H9 (cell line): ENCODE results near the gene PDE3B. TPM values are rescaled to one million over a fixed set of nuclear protein-coding genes. Genes with fewer than 3 reads are reported as not detected.
A peak's percentile ranks its signal among the peaks of the same experiment; 100 is the strongest.

Experiments
- DNase-seq: peaks from one replicate; pipeline ENCODE4 v3.0.0-alpha.2; 2017
- H2AFZ ChIP-seq: one replicate; pipeline ENCODE4 v1.6.1; 2013; ENCODE audit warnings: mild to moderate bottlenecking, low read length, control low read depth, moderate library complexity
- H2AK5ac ChIP-seq: 2 replicates; pipeline ENCODE4 v1.6.1; 2013; ENCODE audit warnings: low read length, control low read depth, mixed read lengths; ENCODE audit not compliant: insufficient read length
- H2BK120ac ChIP-seq: one replicate; pipeline ENCODE4 v1.6.1; 2013; ENCODE audit warnings: low read depth, mild to moderate bottlenecking, low read length, control low read depth, inconsistent platforms; ENCODE audit not compliant: poor library complexity, severe bottlenecking
- H2BK12ac ChIP-seq: 2 replicates; pipeline ENCODE4 v1.6.1; 2013; ENCODE audit warnings: low read length, control low read depth, mixed read lengths, low read depth; ENCODE audit not compliant: insufficient read length
- H2BK15ac ChIP-seq: 2 replicates; pipeline ENCODE4 v1.6.1; 2013; ENCODE audit warnings: low read depth, low read length, control low read depth
- H2BK20ac ChIP-seq: one replicate; pipeline ENCODE4 v1.6.1; 2013; ENCODE audit warnings: low read depth, mild to moderate bottlenecking, low read length, control low read depth, inconsistent platforms; ENCODE audit not compliant: poor library complexity, severe bottlenecking
- H2BK5ac ChIP-seq: 2 replicates; pipeline ENCODE4 v1.6.1; 2013; ENCODE audit warnings: low read length, control low read depth, mixed read lengths; ENCODE audit not compliant: insufficient read length
- H3K14ac ChIP-seq: 2 replicates; pipeline ENCODE4 v1.6.1; 2013; ENCODE audit warnings: low read length, control low read depth; ENCODE audit not compliant: insufficient read depth
- H3K18ac ChIP-seq: 2 replicates; pipeline ENCODE4 v1.6.1; 2013; ENCODE audit warnings: low read depth, mild to moderate bottlenecking, mixed read lengths, low read length, control low read depth; ENCODE audit not compliant: insufficient read length
- H3K23ac ChIP-seq: 2 replicates; pipeline ENCODE4 v1.6.1; 2013; ENCODE audit warnings: low read length, control low read depth, mixed read lengths, low read depth; ENCODE audit not compliant: insufficient read length
- H3K23me2 ChIP-seq: 2 replicates; pipeline ENCODE4 v1.6.1; 2013; ENCODE audit warnings: low read depth, mild to moderate bottlenecking, mixed read lengths, low read length, control low read depth; ENCODE audit not compliant: insufficient read length, poor library complexity, severe bottlenecking
- H3K27ac ChIP-seq: 2 replicates; pipeline ENCODE4 v1.5.1; 2013; ENCODE audit warnings: low read length, control low read depth, mixed read lengths, low read depth; ENCODE audit not compliant: insufficient read length
- H3K27me3 ChIP-seq: 2 replicates; pipeline ENCODE4 v1.6.1; 2013; ENCODE audit warnings: low read length, control low read depth, inconsistent platforms; ENCODE audit not compliant: insufficient read depth
- H3K4ac ChIP-seq: 2 replicates; pipeline ENCODE4 v1.6.1; 2013; ENCODE audit warnings: low read depth, mild to moderate bottlenecking, control low read depth, inconsistent platforms, low read length, moderate library complexity
- H3K4me1 ChIP-seq: 2 replicates; pipeline ENCODE4 v1.6.1; 2013; ENCODE audit warnings: low read length, control low read depth, inconsistent platforms; ENCODE audit not compliant: insufficient read depth
- H3K4me2 ChIP-seq: 2 replicates; pipeline ENCODE4 v1.6.1; 2013; ENCODE audit warnings: low read length, control low read depth, mixed read lengths; ENCODE audit not compliant: insufficient read length, insufficient read depth
- H3K56ac ChIP-seq: 2 replicates; pipeline ENCODE4 v1.6.1; 2013; ENCODE audit warnings: low read depth, mild to moderate bottlenecking, mixed read lengths, low read length, control low read depth; ENCODE audit not compliant: insufficient read length
- H3K79me1 ChIP-seq: 2 replicates; pipeline ENCODE4 v1.6.1; 2013; ENCODE audit warnings: low read depth, mild to moderate bottlenecking, moderate library complexity, low read length, control low read depth, inconsistent platforms; ENCODE audit not compliant: insufficient read depth, poor library complexity, severe bottlenecking
- H3K79me2 ChIP-seq: 2 replicates; pipeline ENCODE4 v1.6.1; 2013; ENCODE audit warnings: low read length, control low read depth, inconsistent platforms; ENCODE audit not compliant: insufficient read depth
- H3K9ac ChIP-seq: 2 replicates; pipeline ENCODE4 v1.6.1; 2013; ENCODE audit warnings: low read length, control low read depth, mixed read lengths; ENCODE audit not compliant: insufficient read length; ENCODE audit errors: extremely low read depth
- H3K9me3 ChIP-seq: one replicate; pipeline ENCODE4 v1.6.1; 2013; ENCODE audit warnings: low read depth, low read length, inconsistent platforms; ENCODE audit not compliant: control insufficient read depth
- H3T11ph ChIP-seq: one replicate; pipeline ENCODE4 v1.6.1; 2013; ENCODE audit warnings: mild to moderate bottlenecking, low read length, control low read depth, inconsistent platforms
- H4K20me1 ChIP-seq: one replicate; pipeline ENCODE4 v1.6.1; 2013; ENCODE audit not compliant: control insufficient read depth, insufficient read length, insufficient read depth
- H4K5ac ChIP-seq: 2 replicates; pipeline ENCODE4 v1.6.1; 2013; ENCODE audit warnings: low read depth, mild to moderate bottlenecking, mixed read lengths, low read length, control low read depth; ENCODE audit not compliant: insufficient read length
- H4K8ac ChIP-seq: replicated peaks from 2 replicates; pipeline ENCODE4 v1.6.1; 2013; ENCODE audit warnings: low read length, control low read depth, mixed read lengths, low read depth; ENCODE audit not compliant: insufficient read length
- H4K91ac ChIP-seq: 2 replicates; pipeline ENCODE4 v1.6.1; 2013; ENCODE audit warnings: low read depth, mild to moderate bottlenecking, moderate library complexity, mixed read lengths, low read length, control low read depth; ENCODE audit not compliant: insufficient read length
- H3K27ac Mint-ChIP-seq, 3 experiments: 2 replicates in 2 of 3; 3 replicates in 1 of 3; pipeline ENCODE4 v1.8.0; 2020 to 2021; ENCODE audit warnings: mixed read lengths in 3 of 3, mild to moderate bottlenecking in 1 of 3, moderate library complexity in 1 of 3
- H3K27me3 Mint-ChIP-seq: 2 replicates; pipeline ENCODE4 v1.8.0; 2021; ENCODE audit warnings: low read depth, mild to moderate bottlenecking, moderate library complexity, mixed read lengths
- H3K36me3 Mint-ChIP-seq, 3 experiments: 2 replicates in 2 of 3; 3 replicates in 1 of 3; pipeline ENCODE4 v1.8.0; 2020 to 2021; ENCODE audit warnings: low read depth in 3 of 3, mixed read lengths in 3 of 3; ENCODE audit not compliant: insufficient read depth in 1 of 3
- H3K4me1 Mint-ChIP-seq, 2 experiments: 2 replicates each; pipeline ENCODE4 v1.8.0; 2020; ENCODE audit warnings: mixed read lengths in 2 of 2
- H3K4me3 Mint-ChIP-seq, 2 experiments: 2 replicates in 1 of 2; 3 replicates in 1 of 2; pipeline ENCODE4 v1.8.0; 2020 to 2021; ENCODE audit warnings: mild to moderate bottlenecking in 2 of 2, mixed read lengths in 2 of 2, moderate library complexity in 1 of 2
- H3K9me3 Mint-ChIP-seq, 2 experiments: 2 replicates in 1 of 2; 3 replicates in 1 of 2; pipeline ENCODE4 v1.8.0; 2020; ENCODE audit warnings: mild to moderate bottlenecking in 2 of 2, mixed read lengths in 2 of 2, moderate library complexity in 1 of 2
- CTCF ChIP-seq: fragments of 200-600 bp; sonication (generic); conservative IDR thresholded peaks from 3 replicates; pipeline ENCODE4 v1.8.0; 2021; ENCODE audit warnings: antibody characterized with exemption, mild to moderate bottlenecking
- WGBS: extraction: QIAGEN DNeasy Blood & Tissue Kit; methylation state at CpG from one replicate; pipeline ENCODE4 v1.1.7; 2013; ENCODE audit warnings: missing lambda C conversion rate, low lambda C conversion rate, mixed read lengths; ENCODE audit not compliant: insufficient read length; ENCODE audit errors: extremely low coverage; 5-methylcytosine and 5-hydroxymethylcytosine counted together
- total RNA-seq: library from RNA; stranded (reverse); gene quantifications from 2 replicates; pipeline ENCODE4 v1.2.1, GENCODE V29; 2021

The PDE3B gene
- total RNA-seq, 1 experiment from 2014 or later = 6.6 TPM

- Histone ChIP-seq H3K23ac (no peak within 1 kb of the TSS), H3K4ac (no peak within 1 kb of the TSS), H2AFZ (no peak within 1 kb of the TSS), H3K14ac (no peak within 1 kb of the TSS), H2AK5ac (no peak within 1 kb of the TSS), H4K91ac (no peak within 1 kb of the TSS), H3K27me3 (no peaks in the 10 kb centered on the region), H4K5ac (no peak within 1 kb of the TSS), H3K4me1 (no peaks in the 10 kb centered on the region; the same call in 1 of the 2 replicates), H3K56ac (no peak within 1 kb of the TSS), H3K4me2 (peak within 1 kb of the TSS; percentile 50), H3K9ac (no peak within 1 kb of the TSS), H3K23me2 (peaks cover 5% of the 10 kb centered on the region), H2BK120ac (no peak within 1 kb of the TSS), H2BK20ac (no peak within 1 kb of the TSS), H3K9me3 (no peaks in the 10 kb centered on the region), H3K27ac (no peak within 1 kb of the TSS), H4K20me1 (no peaks in the 10 kb centered on the region), H2BK12ac (no peak within 1 kb of the TSS), H4K8ac (no peak within 1 kb of the TSS), H3T11ph (no peak within 1 kb of the TSS), H2BK5ac (no peak within 1 kb of the TSS), H3K79me2 (no peaks in the 10 kb centered on the region), H2BK15ac (no peak within 1 kb of the TSS), H3K79me1 (no peaks in the 10 kb centered on the region), H3K18ac (peak within 1 kb of the TSS; percentile 20)
- peak; percentile 99 for DNase-seq
- WGBS = no CpG with 5 or more reads among the region's 36 CpGs
- peak within 1 kb of the TSS; percentile 75 to 86 for H3K4me3 Mint-ChIP-seq
- H3K4me1 Mint-ChIP-seq = peaks cover 11 to 14% of the 10 kb centered on the region in 2 experiments
- H3K27ac Mint-ChIP-seq = peak within 1 kb of the TSS in 1 of 3 experiments; percentile 90; a peak in 3 of 7 replicates
- H3K36me3 Mint-ChIP-seq = no peaks in the 10 kb centered on the region; a peak in 2 of 7 replicates
- H3K9me3 Mint-ChIP-seq = peaks cover 3 to 13% of the 10 kb centered on the region in 2 experiments; a peak in 3 of 5 replicates
- H3K27me3 Mint-ChIP-seq = peaks cover 24% of the 10 kb centered on the region
- no peak for TF ChIP-seq CTCF
These were observed 248.5 kb downstream of the PDE3B start, which contains the start of gene CYP2R1 for GRCh38 chr11:14892036-14892556. Gene CYP2R1, minus strand, starts transcription at chr11:14892231. Its CDS starts 26 bp downstream, at chr11:14892205.
